GM12872 (cell line): ENCODE data around the gene DYNC1H1.

Experiments used
- TF ChIP-seq, protein P1 (sequence below): IDR thresholded peaks from 3 replicates; pipeline ENCODE4 v1.5.1; 2011; ENCODE audit warnings: low read depth, mild to moderate bottlenecking, low read length, moderate library complexity; ENCODE audit not compliant: insufficient read depth

The DYNC1H1 gene

DNA sequence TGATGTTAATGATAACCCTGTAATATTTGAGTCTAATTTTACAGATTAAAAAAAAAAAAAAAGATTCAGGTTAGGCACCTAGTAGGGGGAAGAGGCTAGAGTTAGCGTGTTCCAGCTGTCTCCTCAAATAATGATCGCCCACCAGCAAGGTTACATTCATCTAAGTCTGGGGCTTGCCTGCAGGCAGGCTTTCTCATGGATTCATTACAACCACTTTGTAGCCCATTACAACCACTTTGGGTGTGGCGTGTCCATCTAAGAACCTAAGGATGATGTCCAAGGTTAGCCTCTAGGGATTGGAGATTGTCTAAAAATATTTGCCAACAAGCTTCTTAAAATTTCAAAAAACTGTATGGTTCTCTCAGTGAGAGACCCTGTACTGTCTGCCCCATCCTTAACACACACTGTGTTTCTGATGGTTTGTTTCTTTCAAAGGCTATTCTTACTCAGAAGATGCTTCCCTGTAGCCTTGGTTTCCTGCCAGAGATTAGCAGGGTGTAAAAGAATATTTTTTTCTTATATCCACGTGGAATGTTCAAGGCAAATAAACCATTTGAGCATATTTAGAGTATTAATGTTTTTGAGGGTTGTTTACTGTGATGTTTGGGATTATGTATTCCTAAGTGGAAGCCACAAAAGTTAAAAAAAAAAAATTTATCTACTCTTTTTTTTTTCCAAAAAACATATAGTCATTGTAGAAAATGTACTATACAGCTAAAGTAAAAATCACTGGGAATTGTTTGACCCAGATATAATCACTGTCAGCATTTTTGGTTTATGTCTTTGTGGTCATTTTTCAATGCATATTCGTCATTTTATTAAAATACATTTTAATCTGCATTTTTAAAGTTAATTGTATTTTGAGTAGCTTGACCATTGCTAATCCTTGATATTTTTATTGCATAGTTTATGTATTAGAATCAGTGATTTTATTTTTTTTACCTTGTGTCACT lies 1.7 kb downstream of the DYNC1H1 start:
- TF ChIP-seq, protein P1, sequence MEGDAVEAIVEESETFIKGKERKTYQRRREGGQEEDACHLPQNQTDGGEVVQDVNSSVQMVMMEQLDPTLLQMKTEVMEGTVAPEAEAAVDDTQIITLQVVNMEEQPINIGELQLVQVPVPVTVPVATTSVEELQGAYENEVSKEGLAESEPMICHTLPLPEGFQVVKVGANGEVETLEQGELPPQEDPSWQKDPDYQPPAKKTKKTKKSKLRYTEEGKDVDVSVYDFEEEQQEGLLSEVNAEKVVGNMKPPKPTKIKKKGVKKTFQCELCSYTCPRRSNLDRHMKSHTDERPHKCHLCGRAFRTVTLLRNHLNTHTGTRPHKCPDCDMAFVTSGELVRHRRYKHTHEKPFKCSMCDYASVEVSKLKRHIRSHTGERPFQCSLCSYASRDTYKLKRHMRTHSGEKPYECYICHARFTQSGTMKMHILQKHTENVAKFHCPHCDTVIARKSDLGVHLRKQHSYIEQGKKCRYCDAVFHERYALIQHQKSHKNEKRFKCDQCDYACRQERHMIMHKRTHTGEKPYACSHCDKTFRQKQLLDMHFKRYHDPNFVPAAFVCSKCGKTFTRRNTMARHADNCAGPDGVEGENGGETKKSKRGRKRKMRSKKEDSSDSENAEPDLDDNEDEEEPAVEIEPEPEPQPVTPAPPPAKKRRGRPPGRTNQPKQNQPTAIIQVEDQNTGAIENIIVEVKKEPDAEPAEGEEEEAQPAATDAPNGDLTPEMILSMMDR = no peak

DNA sequence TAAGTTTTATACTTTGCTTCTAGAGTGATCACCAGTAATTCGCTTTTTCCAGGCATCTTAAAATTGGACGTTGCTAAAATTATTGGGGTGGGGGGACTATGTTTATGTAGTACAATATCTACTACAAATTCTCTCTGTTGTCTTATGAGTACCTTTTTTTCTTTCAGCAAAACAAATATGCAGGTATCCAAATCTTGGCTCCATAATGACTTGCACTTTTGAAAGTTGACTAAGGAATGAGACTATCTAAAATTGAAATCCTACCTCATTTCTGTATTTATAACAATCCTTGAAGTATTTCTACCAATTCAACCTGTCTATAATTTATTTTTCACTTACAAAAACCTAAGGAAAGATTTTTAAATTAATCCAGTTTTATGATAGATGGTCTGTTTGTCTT lies 2.4 kb downstream of the DYNC1H1 start:
- TF ChIP-seq, protein P1 = no peak

DNA sequence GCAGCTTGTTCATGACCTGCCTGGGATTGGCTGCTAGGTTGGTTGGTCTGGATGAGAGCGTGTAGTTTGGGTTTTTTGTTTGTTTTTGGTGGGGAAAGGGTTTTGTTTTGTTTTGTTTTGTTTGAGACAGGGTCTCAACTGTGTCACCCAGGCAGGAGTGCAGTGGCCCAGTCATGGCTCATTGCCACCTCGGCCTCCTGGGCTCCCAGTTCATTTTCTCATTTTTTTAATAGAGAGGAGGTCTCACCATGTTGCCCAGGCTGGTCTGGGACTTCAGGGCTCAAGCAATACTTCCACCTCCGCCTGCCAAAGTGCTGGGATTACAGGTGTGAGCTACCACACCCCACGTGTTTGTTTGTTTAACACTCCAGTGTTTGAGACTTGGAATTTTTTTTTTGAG lies 3.8 kb downstream of the DYNC1H1 start:
- TF ChIP-seq, protein P1 = no peak

DNA sequence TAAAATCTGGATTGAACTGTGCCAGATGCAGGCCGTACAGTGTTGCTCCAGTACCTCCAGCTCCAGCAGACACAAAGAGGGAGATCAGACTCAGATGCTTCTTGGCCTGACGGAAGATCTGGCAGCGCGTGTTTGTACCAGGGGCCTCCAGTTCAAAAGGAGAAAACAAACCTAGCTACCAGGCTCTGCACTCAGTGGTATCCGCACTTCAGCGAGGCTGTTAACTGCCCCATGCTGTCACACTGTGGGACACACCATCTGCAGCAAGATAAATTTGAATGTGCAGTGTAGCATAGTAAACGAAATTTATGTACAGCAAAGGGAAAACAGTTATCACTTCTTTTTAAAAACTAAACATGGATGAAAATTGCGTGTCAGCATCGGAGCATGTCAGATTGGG lies 5.1 kb downstream of the DYNC1H1 start:
- TF ChIP-seq, protein P1 = no peak

DNA sequence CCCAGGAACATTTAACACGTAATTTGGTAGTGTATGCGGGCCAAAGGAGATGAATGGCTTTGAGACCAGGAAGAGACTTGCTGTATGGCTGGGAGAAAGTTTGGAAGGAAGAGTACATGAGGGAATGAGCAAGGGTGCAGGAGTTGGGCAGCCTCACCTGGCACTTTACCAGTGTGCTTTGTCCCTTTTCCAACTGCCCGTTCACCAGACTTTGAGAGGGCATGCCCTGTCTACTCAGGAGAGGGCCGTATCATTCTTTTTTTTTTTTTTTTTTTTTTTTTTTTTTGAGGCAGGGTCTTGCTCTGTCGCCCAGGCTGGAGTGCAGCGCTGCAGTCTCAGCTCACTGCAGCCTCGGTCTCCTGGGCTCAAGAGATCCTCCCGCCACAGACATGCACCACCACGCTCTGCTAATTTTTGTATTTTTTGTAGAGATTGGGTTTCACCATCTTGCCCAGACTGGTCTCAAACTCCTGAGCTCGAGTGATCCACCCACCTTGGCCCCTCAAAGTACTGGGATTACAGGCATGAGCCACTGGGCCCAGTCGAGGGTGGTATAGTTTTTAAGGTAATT lies 6.5 kb downstream of the DYNC1H1 start:
- TF ChIP-seq, protein P1 = no peak

DNA sequence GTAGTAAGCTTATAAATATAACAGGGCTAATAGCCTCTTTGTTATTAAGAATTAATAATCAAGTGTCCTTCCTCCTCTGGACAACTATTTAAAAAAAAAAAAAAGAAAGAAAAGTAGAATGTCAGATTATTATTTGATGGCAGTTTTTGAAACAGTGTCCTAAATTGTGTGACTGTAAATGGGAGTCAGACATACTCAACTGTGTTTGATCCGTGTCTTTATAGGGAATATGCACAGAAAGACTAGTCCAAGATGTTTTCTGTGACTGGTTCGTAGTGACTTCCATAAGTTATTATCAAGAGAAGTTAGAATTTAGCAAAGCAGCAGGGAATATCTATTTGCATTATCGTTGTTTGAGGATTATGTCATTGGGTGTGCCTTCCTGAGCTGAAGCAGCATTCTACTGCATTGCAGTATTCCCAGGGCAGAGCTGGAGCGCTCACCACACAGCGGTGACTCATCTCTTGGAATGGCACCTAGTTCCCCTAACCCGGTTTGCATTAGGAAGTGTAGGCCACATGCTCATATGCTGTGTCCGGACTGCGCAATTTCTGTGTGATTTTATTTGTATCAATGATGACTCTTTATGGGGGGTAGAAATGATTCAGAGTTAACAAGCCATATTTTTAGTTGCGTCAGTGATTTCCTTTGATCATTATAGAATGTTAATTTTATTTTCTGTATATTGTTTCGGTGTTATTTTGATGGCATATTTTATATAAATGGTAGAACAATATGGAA lies 7.9 kb downstream of the DYNC1H1 start:
- TF ChIP-seq, protein P1 = no peak

DNA sequence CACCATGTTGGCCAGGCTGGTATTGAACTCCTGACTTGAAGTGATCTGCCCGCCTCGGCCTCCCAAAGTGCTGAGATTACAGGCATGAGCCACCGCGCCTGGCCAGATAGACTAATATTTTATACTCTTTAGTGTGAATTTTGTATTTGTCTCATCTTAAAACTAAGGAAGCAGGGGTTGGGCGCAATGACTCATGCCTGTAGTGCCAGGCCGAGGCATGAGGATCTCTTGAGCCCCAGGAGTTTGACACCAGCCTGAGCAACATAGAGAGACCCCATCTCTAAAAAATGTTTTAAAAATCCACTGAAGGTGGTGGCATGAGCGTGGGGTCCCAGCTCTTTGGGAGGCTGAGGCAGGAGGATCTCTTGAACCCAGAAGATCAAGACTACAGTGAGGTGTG lies 9.0 kb downstream of the DYNC1H1 start:
- TF ChIP-seq, protein P1 = no peak
